ENCODE data around the gene METAP1D.
A peak's percentile ranks its signal among the peaks of the same experiment; 100 is the strongest.

Gene METAP1D

GRCh38 chr2:172094294-172095145 is 94.8 kb downstream of the METAP1D start:
- no peak for DNase-seq

GRCh38 chr2:172095146-172095904 is 95.6 kb downstream of the METAP1D start:
- peak in 2 of 4 experiments; percentile 47 to 73 for DNase-seq

GRCh38 chr2:172095905-172096625 is 96.3 kb downstream of the METAP1D start:
- DNase-seq, result no peak

- DNase-seq, result no peak
Observed at GRCh38 chr2:172096626-172097547, 97.1 kb downstream of the METAP1D start.

GRCh38 chr2:172097557-172098131 is 97.9 kb downstream of the METAP1D start:
- DNase-seq, result no peak

GRCh38 chr2:172098287-172098649 is 98.5 kb downstream of the METAP1D start:
- DNase-seq, result no peak

GRCh38 chr2:172098650-172099471 is 99.1 kb downstream of the METAP1D start:
- no peak for DNase-seq

- DNase-seq, result no peak
Observed at GRCh38 chr2:172099472-172100079, 99.8 kb downstream of the METAP1D start.

- no peak for DNase-seq
Observed at GRCh38 chr2:172100080-172100934, 100.6 kb downstream of the METAP1D start.

- DNase-seq, result no peak
Observed at GRCh38 chr2:172100935-172101820, 101.4 kb downstream of the METAP1D start.

GRCh38 chr2:172101821-172102390 is 102.2 kb downstream of the METAP1D start:
- peak in 1 of 4 experiments; percentile 24 for DNase-seq

- peak in 2 of 4 experiments; percentile 23 to 24 for DNase-seq
Observed at GRCh38 chr2:172102391-172103359, 102.9 kb downstream of the METAP1D start, which contains the start of gene DLX2. Gene DLX2 (minus strand): TSS chr2:172102900. CDS start chr2:172102538, 362 bp downstream.

GRCh38 chr2:172103471-172104272 is 103.9 kb downstream of the METAP1D start:
- DNase-seq, result peak; percentile 16 to 44 (median 39)

- DNase-seq, result no peak
Observed at GRCh38 chr2:172105471-172106107, 105.8 kb downstream of the METAP1D start.
